Stimulated activated CD8-positive, alpha-beta memory T cell treated with anti-CD3 and anti-CD28 coated beads, Interleukin-15, amount 100 ng/mL, for 4 hours (primary cell): ENCODE measurements around the gene LRGUK.
"Not testable (repeated sequence)": the region's sequence is repeated elsewhere in the genome, so short reads cannot be mapped to it uniquely, and the experiment has no call there.

ENCODE experiments used
- DNase-seq, 2 donors: peaks; one replicate each; pipeline ENCODE4 v3.0.0-alpha.2; 2020; ENCODE audit warnings: low read depth in 2 of 2

Gene LRGUK

DNA sequence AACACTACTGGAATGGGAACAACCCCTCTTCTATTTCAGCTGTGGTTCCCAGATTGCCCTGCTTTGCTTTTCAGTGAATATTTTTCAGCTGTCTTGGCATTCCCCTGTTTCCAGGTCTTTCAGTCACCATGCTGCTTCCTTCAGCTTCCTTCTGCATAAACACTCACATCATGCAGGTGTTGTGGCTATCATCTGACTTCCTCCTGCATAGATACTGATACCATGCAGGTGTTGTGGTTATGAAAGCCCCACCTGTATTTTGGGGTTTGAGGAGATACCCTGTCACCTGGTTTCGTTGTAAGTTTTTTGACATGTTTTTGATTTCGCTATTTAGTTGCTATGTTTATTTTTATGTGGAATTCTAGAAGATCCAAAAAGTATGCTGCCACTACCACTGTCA, 118.1 kb downstream of the LRGUK start:
- no peak for DNase-seq

DNA sequence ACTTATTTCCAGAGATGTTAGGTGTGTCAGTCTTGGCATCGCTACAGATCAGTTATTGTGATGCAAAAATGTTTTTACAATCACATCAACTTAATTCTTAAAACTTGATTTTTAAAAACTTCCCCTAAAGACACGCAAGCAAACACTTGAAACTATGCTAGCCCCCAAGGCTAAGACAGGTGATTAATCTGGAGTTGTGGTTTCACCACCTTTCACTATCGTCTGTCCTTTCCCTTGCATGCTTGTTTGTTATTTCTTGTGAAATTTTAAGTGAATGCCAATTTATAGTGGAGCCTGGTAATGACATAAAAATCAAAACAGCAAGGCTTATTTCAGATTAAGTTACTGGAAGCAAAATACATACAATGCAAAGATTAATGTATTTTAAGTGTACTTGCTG, 119.2 kb downstream of the LRGUK start:
- no peak for DNase-seq

DNA sequence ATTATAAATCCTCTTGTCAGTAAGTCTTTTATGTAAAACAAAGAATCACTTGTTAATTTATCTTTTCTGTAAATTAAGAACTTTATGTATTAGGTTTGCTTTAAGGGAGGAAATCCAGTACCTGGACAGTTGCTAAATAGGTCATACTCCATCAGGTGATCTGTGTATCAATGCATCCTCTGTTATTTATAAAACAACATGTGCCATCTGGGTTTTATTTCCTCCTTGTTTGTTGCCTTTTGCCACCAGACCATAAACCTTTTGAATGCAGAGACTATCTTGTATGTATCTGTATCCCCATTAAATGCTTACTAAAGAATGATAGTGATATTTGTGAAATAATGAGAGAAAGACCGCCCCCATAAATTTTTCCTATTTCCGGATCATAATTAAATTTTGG, 119.6 kb downstream of the LRGUK start:
- DNase-seq = no peak

GRCh38 chr7:134248196-134248595, 121.1 kb downstream of the LRGUK start:
- no peak for DNase-seq

GRCh38 chr7:134254311-134254710, 127.2 kb downstream of the LRGUK start:
- DNase-seq = no peak

GRCh38 chr7:134255814-134256213, 128.7 kb downstream of the LRGUK start:
- no peak for DNase-seq

GRCh38 chr7:134262322-134262721, 135.2 kb downstream of the LRGUK start:
- no peak for DNase-seq

DNA sequence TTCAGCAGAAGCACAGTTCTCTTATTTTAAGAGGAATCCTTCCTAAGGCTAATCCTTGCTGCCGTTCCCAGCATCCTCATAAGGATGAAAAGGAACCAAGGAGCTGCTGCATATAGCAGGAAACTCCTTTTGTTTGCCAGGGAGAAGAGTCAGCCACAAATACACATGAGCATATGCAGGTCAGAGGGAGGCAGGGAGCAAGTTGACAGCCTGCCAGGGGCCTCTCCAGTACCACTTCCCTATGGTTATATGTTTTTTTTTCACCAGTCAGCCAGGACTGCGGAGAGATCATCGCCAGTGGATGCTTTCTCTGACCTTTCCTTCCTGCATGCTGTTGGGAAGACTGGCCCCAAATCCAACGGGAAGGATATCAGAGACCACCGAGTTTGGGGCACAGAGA, 149.8 kb downstream of the LRGUK start:
- DNase-seq = no peak

DNA sequence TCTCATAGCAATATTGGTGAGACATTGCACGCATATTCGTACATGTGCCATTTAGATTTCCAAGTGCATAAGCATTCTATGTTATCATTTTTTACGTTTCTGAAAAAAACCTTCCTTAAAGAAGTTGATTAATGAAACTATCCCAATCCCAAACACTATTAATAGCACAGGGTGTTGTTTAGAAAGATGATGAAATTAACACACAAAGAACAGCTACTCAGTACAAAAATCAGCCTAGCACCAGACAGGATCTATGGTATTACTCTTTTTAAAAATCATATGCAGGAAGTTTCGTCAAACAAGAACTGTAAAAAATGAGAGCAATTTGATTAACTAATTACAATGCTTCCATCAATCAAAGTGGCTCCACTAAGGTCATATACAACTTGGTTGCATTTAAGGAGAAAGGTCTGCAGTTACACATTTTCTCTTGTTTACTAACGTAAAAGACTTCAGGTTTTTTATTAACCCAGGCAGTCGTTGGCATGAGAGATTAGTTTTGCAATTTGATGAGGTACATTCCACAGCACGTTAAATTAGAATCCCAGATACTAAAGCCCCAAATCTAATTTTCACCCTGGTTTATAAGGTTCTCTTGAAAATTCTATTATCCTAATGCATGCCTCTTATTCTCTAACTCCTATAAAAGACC, 151.5 kb downstream of the LRGUK start:
- no peak for DNase-seq

GRCh38 chr7:134279336-134279735, 152.2 kb downstream of the LRGUK start:
- DNase-seq = no peak

GRCh38 chr7:134279898-134280297, 152.8 kb downstream of the LRGUK start:
- DNase-seq = no peak

DNA sequence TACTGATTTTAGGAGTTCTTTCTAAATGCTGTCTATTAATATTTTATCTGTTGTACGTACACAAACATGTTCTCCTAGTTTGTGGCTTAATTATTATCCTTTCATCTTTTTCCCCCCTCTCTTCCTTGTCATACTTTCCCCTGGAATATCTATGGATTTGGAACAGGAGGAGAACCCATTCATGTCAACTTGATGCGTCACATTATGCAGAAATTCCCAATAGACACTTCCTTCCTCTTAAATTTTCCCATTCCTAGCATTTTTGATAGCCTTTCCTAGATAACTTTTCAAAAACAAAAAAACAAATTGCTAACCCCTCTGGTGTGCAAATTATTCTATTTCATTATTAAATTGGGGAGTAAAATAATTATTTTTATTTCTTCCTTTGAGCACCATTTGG, 153.4 kb downstream of the LRGUK start:
- DNase-seq = no peak

DNA sequence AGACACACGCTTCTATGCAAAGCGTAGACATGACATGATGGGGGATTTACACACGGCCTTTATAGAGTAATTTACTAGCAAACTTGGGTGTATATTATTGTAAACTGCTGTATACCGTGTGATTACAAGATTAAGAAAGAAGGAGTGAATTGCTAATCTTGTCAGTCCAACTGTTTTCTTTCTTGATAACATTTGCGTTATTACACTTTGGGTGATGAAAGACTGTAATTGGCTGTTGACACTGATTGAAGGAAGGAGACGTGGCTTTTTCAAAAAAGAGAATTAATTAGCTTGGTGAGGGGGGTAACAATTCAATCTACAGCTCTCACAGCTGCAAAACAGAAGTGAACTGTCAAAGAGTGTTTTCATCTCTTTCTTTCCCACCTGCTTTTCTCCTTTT, 156.9 kb downstream of the LRGUK start:
- DNase-seq = no peak

GRCh38 chr7:134284952-134285351, 157.8 kb downstream of the LRGUK start:
- DNase-seq = no peak

- DNase-seq = no peak
These were observed 160.9 kb downstream of the LRGUK start for GRCh38 chr7:134287916-134288659.

DNA sequence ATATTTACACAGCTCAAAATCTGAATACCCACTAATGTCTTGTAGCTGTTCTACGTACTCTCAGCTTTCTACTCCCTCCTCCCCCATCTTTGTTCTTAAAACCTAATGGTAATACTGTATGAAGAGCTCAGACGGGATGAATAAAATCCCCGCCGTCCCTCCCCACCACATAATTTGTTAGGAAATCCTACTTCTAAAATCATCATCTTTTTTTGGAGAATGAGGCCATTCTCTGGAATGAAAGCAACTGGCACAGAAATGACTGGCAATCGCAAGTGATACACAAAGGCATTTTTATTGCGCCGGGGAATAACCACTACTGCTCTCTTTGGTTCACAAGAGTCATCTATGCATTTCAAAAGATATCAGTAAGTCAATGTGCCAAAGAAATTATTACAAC, 162.3 kb downstream of the LRGUK start:
- no peak for DNase-seq

GRCh38 chr7:134289841-134290240, 162.7 kb downstream of the LRGUK start:
- DNase-seq = no peak

DNA sequence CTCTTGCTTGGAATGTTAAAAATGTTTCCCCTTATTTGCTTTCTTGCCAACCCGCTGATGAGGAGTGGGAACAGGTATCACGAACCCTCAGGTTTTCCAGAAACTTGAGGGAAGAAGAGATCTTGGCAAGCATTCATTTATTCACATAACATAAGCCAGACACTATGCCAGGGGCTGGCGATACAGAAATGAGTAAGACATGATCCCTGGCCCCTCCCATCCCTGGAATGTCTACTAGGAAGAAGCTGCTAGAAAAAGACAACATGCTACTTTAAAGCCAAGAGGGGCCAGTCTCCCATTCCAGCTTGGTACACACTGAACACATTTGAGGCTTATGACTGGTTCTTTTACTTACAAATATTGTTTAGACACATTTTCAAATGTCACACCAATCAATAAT, 163.1 kb downstream of the LRGUK start:
- no peak for DNase-seq

- DNase-seq = no peak
These were observed 166.0 kb downstream of the LRGUK start for GRCh38 chr7:134293002-134293740.

DNA sequence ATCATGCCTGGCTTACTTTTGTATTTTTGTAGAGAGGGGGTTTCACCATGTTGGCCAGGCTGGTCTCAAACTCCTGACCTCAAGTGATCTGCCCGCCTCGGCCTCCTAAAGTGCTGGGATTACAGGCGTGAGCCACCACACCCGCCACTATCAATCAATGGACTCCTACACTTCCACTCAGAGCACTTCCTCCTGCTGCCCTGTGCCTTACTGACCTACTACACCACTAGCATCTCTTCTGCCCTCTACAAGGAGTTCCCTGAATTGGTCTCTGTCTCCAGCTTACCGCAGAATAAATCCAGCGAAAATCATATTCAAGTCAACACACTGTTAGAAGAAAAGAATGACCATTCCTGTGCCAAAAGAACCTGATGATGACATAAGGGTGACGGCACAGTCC, 168.8 kb downstream of the LRGUK start:
- DNase-seq = not testable (repeated sequence)

GRCh38 chr7:134297489-134297888, 170.3 kb downstream of the LRGUK start:
- DNase-seq = no peak

DNA sequence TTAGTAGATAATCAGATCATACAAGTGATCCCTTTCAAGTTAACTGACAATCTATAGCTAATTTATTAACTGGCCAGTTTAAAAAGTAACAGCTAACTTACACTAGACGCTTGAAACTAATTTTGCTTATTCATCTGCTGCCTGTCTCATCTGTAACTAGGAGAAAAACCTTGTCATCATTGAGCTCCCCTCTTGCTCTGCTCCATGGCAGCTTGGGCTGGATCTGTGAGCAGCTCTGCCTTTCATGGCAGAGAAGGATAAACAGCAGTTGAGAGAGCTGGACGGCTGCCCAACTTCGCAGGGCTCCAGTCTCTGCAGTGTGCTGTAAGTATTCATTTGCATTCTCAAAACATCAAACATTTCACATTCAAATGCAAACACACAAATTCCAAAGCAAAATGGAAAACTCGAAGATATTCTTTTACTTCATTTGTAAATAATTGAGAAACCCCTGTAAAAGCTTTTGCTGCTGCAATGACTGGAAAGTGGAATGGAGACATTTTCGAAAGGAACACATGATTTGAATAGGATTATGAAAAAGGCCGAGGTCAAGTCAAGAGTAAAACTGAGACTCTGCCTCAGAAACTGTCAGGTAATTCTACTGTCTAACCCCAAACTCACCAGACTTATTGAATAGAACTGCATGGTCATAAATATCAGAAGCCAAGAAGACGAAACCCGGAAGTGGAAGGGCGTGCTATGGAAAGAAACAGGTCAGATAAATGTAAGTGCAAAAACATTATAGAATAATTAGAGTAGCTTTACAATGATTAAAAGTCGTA, 172.0 kb downstream of the LRGUK start:
- DNase-seq = no peak
